ENCODE results near the gene PODNL1. TPM values are rescaled to one million over a fixed set of nuclear protein-coding genes. Genes with fewer than 3 reads are reported as not detected.
"Not testable (repeated sequence)": the region's sequence is repeated elsewhere in the genome, so short reads cannot be mapped to it uniquely, and the experiment has no call there.

The PODNL1 gene
- total and polyA plus RNA-seq, 2 experiments from 2014 or later, result 6.2 to 45.3 TPM

DNA sequence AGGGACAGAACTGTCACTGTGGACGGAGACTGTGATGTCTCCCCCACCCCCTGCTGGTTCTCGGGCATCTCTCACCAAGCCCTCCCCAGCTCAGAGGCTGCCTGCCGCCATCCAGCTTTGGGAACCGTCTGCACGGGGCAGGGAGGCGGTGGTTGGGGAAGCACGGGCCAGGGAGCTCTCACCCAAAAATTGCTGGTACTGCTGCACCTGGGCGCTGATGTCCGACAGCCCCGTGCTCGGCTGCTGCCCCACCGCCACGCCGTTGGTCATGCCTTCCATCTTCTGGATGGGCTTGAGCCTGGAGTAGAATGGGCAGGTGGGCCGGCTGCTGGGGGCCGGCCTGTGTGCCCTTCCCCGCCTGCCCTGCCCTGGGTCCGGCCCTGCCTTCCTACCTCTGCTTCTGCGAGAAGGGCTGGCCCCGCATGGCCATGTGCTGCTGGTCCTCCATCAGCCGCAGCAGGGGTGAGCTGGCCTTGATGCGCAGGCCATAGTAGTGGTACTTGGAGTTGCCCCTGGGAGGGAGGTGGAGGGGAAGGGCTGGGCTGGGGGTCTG, 30.2 kb upstream of the PODNL1 start:
- Histone ChIP-seq H3K27ac (no peak overlapping the region), H3K4me3 (no peak overlapping the region), H4K20me1 (ENCODE audit: insufficient read depth) (no peaks in the 10 kb centered on the region), H3K9me2 (ENCODE audit: insufficient read depth) (no peaks in the 10 kb centered on the region), H3K9me3 (ENCODE audit: low read depth) (no peaks in the 10 kb centered on the region), H3K4me2 (ENCODE audit: unreplicated experiment) (no peak overlapping the region), H3K36me3 (ENCODE audit: low read depth) (no peaks in the 10 kb centered on the region), H3K79me2 (ENCODE audit: insufficient read depth) (no peaks in the 10 kb centered on the region), H3K27me3 (replicated peaks; ENCODE audit: insufficient read depth) (no peaks in the 10 kb centered on the region), H2AFZ (no peak overlapping the region), H3F3A (ENCODE audit: insufficient read depth) (peaks cover 5% of the 10 kb centered on the region; the same call in 1 of the 2 replicates), H3K9ac (no peak overlapping the region), H3K4me1 (ENCODE audit: insufficient read depth) (no peaks in the 10 kb centered on the region)
- WGBS, 2 experiments (ENCODE audit: low coverage in 1 of 2, low lambda C conversion rate in 2 of 2, missing lambda C conversion rate in 2 of 2), result 92 to 95% methylated on average over 18 to 21 of the region's 22 CpGs
- no peak for DNase-seq
- in situ Hi-C loops (cut with MboI), result no loop called here
- TF ChIP-seq EZH2 (IDR thresholded peaks at IDR 0.05; ENCODE audit: insufficient read depth, poor library complexity, severe bottlenecking) (no peak), EZH2phosphoT487 (IDR thresholded peaks at IDR 0.05; ENCODE audit: insufficient read depth, low read depth) (no peak)

DNA sequence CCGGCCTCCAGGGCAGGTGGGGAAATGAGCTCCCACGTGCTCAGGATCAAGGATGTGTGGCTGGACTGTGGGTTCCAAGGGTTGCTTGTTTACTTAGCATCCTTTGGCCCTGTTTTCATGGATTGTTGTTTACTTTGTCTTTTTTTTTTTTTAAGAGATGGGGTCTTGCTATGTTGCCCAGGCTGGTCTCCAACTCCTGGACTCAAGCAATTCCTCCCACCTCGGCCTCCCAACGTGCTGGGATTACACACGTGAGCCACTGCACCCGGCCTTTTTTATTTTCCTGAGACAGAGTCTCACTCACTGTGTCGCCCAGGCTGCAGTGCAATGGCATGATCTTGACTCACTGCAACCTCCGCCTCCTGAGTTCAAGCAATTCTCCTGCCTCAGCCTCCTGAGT, 29.0 kb upstream of the PODNL1 start:
- H3K9ac ChIP-seq; H3K4me3 ChIP-seq; H4K20me1 ChIP-seq (ENCODE audit: insufficient read depth); H3K4me2 ChIP-seq (ENCODE audit: unreplicated experiment); H3K9me2 ChIP-seq (ENCODE audit: insufficient read depth); H3K27me3 ChIP-seq (replicated peaks; ENCODE audit: insufficient read depth); in situ Hi-C loops (cut with MboI); H3K79me2 ChIP-seq (ENCODE audit: insufficient read depth); H2AFZ ChIP-seq; H3K27ac ChIP-seq; H3K36me3 ChIP-seq (ENCODE audit: low read depth); H3K4me1 ChIP-seq (ENCODE audit: insufficient read depth); DNase-seq; H3K9me3 ChIP-seq (ENCODE audit: low read depth); H3F3A ChIP-seq (ENCODE audit: insufficient read depth): not testable (repeated sequence)
- whole genome bisulfite sequencing, 2 experiments (ENCODE audit: low coverage in 1 of 2, low lambda C conversion rate in 2 of 2, missing lambda C conversion rate in 2 of 2), result 98 to 99% methylated on average over 8 of the region's 8 CpGs

DNA sequence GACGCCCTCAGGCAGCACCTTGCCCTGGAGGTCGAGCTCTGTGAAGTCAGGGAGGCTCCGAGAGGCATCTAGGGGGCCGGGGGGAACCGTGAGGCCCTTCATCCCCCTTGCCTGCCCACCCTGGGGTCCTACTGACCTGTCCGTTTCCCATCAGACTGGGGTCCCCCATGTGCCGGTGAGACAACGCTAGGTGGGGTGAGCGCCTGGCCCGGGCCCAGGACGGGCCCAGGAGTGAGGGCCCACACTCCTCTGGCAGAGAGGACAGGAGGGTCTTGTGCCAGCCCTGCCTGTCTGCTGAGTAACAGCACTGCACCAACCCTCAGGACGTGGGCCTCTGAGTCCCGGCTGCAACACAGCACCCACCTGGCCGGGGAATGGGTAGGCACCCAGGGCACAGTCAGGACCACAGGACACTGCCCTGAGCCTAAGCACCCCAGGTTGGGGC, 28.5 kb upstream of the PODNL1 start:
- H3K27me3 ChIP-seq (replicated peaks; ENCODE audit: insufficient read depth), result no peaks in the 10 kb centered on the region
- no peaks in the 10 kb centered on the region for H3K4me1 ChIP-seq (ENCODE audit: insufficient read depth)
- no peak for DNase-seq
- no peak overlapping the region for H3K4me2 ChIP-seq (ENCODE audit: unreplicated experiment)
- TF ChIP-seq EZH2 (IDR thresholded peaks at IDR 0.05; ENCODE audit: insufficient read depth, poor library complexity, severe bottlenecking), result no peak
- no peak for TF ChIP-seq EZH2phosphoT487 (IDR thresholded peaks at IDR 0.05; ENCODE audit: insufficient read depth, low read depth)
- WGBS, 2 experiments (ENCODE audit: low coverage in 1 of 2, low lambda C conversion rate in 2 of 2, missing lambda C conversion rate in 2 of 2), result 85 to 92% methylated on average over 11 to 14 of the region's 14 CpGs
- no peak overlapping the region for H3K9ac ChIP-seq
- H3K4me3 ChIP-seq, result no peak overlapping the region
- H3K79me2 ChIP-seq (ENCODE audit: insufficient read depth), result no peaks in the 10 kb centered on the region
- no peak overlapping the region for H2AFZ ChIP-seq
- H3F3A ChIP-seq (ENCODE audit: insufficient read depth), result peaks cover 5% of the 10 kb centered on the region; the same call in 1 of the 2 replicates
- no peak overlapping the region for H3K27ac ChIP-seq
- no peaks in the 10 kb centered on the region for H3K9me2 ChIP-seq (ENCODE audit: insufficient read depth)
- in situ Hi-C loops (cut with MboI), result no loop called here
- H3K36me3 ChIP-seq (ENCODE audit: low read depth), result no peaks in the 10 kb centered on the region
- no peaks in the 10 kb centered on the region for H3K9me3 ChIP-seq (ENCODE audit: low read depth)
- H4K20me1 ChIP-seq (ENCODE audit: insufficient read depth), result no peaks in the 10 kb centered on the region

DNA sequence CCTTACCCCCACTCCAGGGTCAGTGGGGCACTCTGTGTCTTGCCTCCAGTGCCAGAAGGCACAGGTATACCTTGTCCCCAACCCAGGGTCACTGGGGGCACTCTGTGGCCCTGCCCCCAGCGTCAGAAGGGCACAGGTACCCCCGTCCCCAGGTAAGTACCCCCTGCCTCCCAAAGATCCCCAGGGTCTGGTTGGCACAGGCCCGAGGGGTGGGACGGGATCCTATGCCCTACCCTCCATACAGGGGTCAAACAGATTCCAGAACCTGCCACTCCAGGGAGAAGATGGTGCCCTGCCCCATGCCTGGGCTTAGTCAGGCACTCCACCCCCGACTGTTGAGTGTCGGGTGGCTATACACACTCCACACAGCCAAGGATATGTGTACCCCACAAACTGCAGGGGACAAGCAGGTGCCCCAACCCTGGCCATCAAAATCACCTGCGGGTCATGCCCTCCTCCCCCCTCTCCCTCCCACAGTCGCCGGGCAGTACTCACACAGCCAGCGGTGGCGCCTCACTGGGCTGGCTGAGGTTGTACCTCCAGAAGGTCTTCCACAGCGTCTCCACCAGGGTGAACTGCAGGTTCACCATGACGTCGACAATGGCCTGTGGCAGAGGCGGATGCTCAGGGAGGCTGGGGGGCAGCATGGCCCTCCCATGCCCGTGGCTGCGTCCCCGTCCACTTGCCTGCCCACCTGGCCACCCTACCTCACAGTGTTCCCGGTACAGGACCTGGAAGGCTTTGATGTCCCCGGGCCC, 27.9 kb upstream of the PODNL1 start:
- H3K9me2 ChIP-seq (ENCODE audit: insufficient read depth), result no peaks in the 10 kb centered on the region
- no peaks in the 10 kb centered on the region for H3K36me3 ChIP-seq (ENCODE audit: low read depth)
- H3K27ac ChIP-seq, result no peak overlapping the region
- in situ Hi-C loops (cut with MboI), result no loop called here
- DNase-seq, result no peak
- no peak overlapping the region for H2AFZ ChIP-seq
- 89 to 92% methylated on average over 18 to 19 of the region's 20 CpGs for WGBS, 2 experiments (ENCODE audit: low coverage in 1 of 2, low lambda C conversion rate in 2 of 2, missing lambda C conversion rate in 2 of 2)
- TF ChIP-seq EZH2 (IDR thresholded peaks at IDR 0.05; ENCODE audit: insufficient read depth, poor library complexity, severe bottlenecking), result no peak
- no peak for TF ChIP-seq EZH2phosphoT487 (IDR thresholded peaks at IDR 0.05; ENCODE audit: insufficient read depth, low read depth)
- H3K4me1 ChIP-seq (ENCODE audit: insufficient read depth), result no peaks in the 10 kb centered on the region
- no peak overlapping the region for H3K9ac ChIP-seq
- no peaks in the 10 kb centered on the region for H4K20me1 ChIP-seq (ENCODE audit: insufficient read depth)
- H3K27me3 ChIP-seq (replicated peaks; ENCODE audit: insufficient read depth), result no peaks in the 10 kb centered on the region
- no peak overlapping the region for H3K4me3 ChIP-seq
- H3K79me2 ChIP-seq (ENCODE audit: insufficient read depth), result no peaks in the 10 kb centered on the region
- H3F3A ChIP-seq (ENCODE audit: insufficient read depth), result peaks cover 9% of the 10 kb centered on the region; the same call in 1 of the 2 replicates
- H3K4me2 ChIP-seq (ENCODE audit: unreplicated experiment), result no peak overlapping the region
- H3K9me3 ChIP-seq (ENCODE audit: low read depth), result no peaks in the 10 kb centered on the region

Data from GM23248 (cell line).